Heart right ventricle (tissue), 16 donors: ENCODE measurements around the gene ADGRL4. TPM values are rescaled to one million over a fixed set of nuclear protein-coding genes. Genes with fewer than 3 reads are reported as not detected.

ENCODE experiments used
- ATAC-seq, 8 donors: fragments of 200-7000 bp; cut with Tn5 transposase; one replicate each; pipeline ENCODE4 v1.9.1; 2020; ENCODE audit warnings: mild to moderate bottlenecking in 8 of 8, moderate library complexity in 8 of 8, moderate number of reproducible peaks in 1 of 8
- DNase-seq, 2 donors: peaks; one replicate each; pipeline ENCODE4 v3.0.0-alpha.2; 2020
- H3K27ac ChIP-seq, 10 donors: fragments of 200-600 bp; sonication (generic) in 2 of 10; one replicate each; pipeline versions ENCODE4 v1.5.0 to v1.8.0; 2020 to 2022; ENCODE audit warnings: mild to moderate bottlenecking in 3 of 10
- H3K27me3 ChIP-seq, 7 donors: fragments of 200-600 bp; one replicate each; pipeline ENCODE4 v1.8.0; 2021 to 2022; ENCODE audit warnings: mild to moderate bottlenecking in 2 of 7
- H3K36me3 ChIP-seq, 9 donors: fragments of 200-600 bp; sonication (generic) in 1 of 9; one replicate each; pipeline versions ENCODE4 v1.5.0 to v1.8.0; 2020 to 2022; ENCODE audit warnings: mild to moderate bottlenecking in 2 of 9
- H3K4me1 ChIP-seq, 9 donors: fragments of 200-600 bp; sonication (generic) in 1 of 9; one replicate each; pipeline versions ENCODE4 v1.5.0 to v1.8.0; 2020 to 2022; ENCODE audit warnings: mild to moderate bottlenecking in 4 of 9
- H3K4me3 ChIP-seq, 10 donors: fragments of 200-600 bp; sonication (generic) in 2 of 10; one replicate each; pipeline versions ENCODE4 v1.5.0 to v1.8.0; 2020 to 2022; ENCODE audit warnings: mild to moderate bottlenecking in 7 of 10, moderate library complexity in 2 of 10
- H3K9me3 ChIP-seq, 11 donors: fragments of 200-600 bp in 10 of 11; sonication (generic) in 2 of 11; one replicate each; pipeline versions ENCODE4 v1.5.0 to v1.8.0; 2013 to 2022; ENCODE audit warnings: mild to moderate bottlenecking in 2 of 11, control low read depth in 1 of 11, moderate library complexity in 1 of 11
- WGBS, 2 donors: extraction: QIAGEN DNeasy Blood & Tissue Kit; methylation state at CpG; one replicate each; pipeline ENCODE4 v1.1.7; 2013; ENCODE audit warnings: inconsistent platforms in 1 of 2; 5-methylcytosine and 5-hydroxymethylcytosine counted together
- intact Hi-C, 10 donors: fragments of 100-400 bp; cut with DNase I; formaldehyde crosslinking; loops; one replicate each; pipeline versions ENCODE4 v1.11.1 to v1.14.2; 2022
- polyA plus RNA-seq, 2 donors: library from polyadenylated mRNA; stranded (reverse); fragments of 200-250 nt; gene quantifications; one replicate each; pipeline ENCODE4 v1.2.3, GENCODE V29; 2013
- total RNA-seq, 10 donors: library from RNA; stranded (reverse); fragmentation: NEBNext Ultra II Directional in 3 of 10; extraction: Animal tissue kit (Norgen Biotek cat#: 25700) in 3 of 10; gene quantifications; one replicate each; pipeline versions ENCODE4 v1.2.1 to v1.2.4, GENCODE V29; 2021 to 2023
- TF ChIP-seq, protein P1 (sequence below), 9 donors: fragments of 200-600 bp; sonication (generic) in 2 of 9; IDR thresholded peaks; one replicate each; pipeline versions ENCODE4 v1.5.0 to v1.8.0; 2021 to 2022; ENCODE audit warnings: antibody characterized with exemption in 9 of 9, mild to moderate bottlenecking in 5 of 9, moderate library complexity in 1 of 9
- donor health status: Arrhythmogenic right ventricular cardiomyopathy.
- donor health status: ischemic (EF 13 %, LVEDD 7.1; RV severe dilation, severe dysfunction).
- donor health status: healthy with polysubstance abuse.
- donor health status: DM: no; HTN: yes; CAD: no.
- donor health status: DM: no; HTN: no; CAD: no.
- donor health status: ischemic (EF 25% LVEDD 6.9; RV normal size, moderate dysfunction).
- donor health status: ischemic (EF 25% LVEDD 5.7; RV mildly dilated, moderate dysfunction).
- donor health status: healthy.
- donor health status: DM: yes; HTN: yes; CAD: no.
- donor health status: Ischemic cardiomyopathy.
- donor health status: ischemic (EF 35%, LVEDD 5.7; RV mildly dilated, moderate dysfunction).
- donor health status: nonischemic (EF 11% LVEDD 7.7; RV severe dilation, severe dysfunction).
- donor health status: DM: yes; HTN: yes; CAD: no.
- donor health status: PGD.
- donor health status: ischemic (EF 29% LVEDD 5.4; RV normal size, mild dysfunction).
- donor health status: nonischemic (EF 23%, LVEDD 6.1; RV moderate dilation, normal function).

ADGRL4 gene
- total and polyA plus RNA-seq, 12 donors = 10.7 to 33.9 (median 17.2) TPM

DNA sequence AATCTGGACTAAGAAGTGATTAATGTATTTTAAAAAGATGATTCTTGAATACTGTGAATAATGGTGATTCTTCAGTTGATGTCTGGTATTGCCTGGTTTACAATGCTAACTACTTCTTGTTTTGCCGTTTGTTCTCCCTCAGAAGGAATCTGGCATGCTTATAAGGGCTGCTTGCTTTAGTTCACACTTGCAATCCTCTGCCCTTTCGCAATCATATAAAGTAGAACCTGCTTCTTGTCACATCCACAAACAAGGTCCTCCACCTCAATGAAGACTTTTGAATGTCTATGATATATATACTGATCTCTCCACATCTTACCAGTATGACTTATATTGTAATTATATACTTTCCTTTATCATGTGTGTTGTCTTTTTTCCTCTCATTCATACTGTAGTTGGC is 92.6 kb downstream of the ADGRL4 start:
- ATAC-seq = no peak
- TF ChIP-seq, protein P1, sequence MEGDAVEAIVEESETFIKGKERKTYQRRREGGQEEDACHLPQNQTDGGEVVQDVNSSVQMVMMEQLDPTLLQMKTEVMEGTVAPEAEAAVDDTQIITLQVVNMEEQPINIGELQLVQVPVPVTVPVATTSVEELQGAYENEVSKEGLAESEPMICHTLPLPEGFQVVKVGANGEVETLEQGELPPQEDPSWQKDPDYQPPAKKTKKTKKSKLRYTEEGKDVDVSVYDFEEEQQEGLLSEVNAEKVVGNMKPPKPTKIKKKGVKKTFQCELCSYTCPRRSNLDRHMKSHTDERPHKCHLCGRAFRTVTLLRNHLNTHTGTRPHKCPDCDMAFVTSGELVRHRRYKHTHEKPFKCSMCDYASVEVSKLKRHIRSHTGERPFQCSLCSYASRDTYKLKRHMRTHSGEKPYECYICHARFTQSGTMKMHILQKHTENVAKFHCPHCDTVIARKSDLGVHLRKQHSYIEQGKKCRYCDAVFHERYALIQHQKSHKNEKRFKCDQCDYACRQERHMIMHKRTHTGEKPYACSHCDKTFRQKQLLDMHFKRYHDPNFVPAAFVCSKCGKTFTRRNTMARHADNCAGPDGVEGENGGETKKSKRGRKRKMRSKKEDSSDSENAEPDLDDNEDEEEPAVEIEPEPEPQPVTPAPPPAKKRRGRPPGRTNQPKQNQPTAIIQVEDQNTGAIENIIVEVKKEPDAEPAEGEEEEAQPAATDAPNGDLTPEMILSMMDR (IDR thresholded peaks at IDR 0.05) = no peak
- Histone ChIP-seq H3K36me3 (peaks cover 0 to 50% (median 0%) of the 10 kb centered on the region in 9 donors), H3K27ac (no peak overlapping the region), H3K9me3 (no peaks in the 10 kb centered on the region), H3K27me3 (no peaks in the 10 kb centered on the region), H3K4me3 (no peak overlapping the region), H3K4me1 (no peaks in the 10 kb centered on the region)
- no peak for DNase-seq
- intact Hi-C loops = no loop called here
- WGBS, 2 donors = 85 to 89% methylated on average over 2 of the region's 2 CpGs

DNA sequence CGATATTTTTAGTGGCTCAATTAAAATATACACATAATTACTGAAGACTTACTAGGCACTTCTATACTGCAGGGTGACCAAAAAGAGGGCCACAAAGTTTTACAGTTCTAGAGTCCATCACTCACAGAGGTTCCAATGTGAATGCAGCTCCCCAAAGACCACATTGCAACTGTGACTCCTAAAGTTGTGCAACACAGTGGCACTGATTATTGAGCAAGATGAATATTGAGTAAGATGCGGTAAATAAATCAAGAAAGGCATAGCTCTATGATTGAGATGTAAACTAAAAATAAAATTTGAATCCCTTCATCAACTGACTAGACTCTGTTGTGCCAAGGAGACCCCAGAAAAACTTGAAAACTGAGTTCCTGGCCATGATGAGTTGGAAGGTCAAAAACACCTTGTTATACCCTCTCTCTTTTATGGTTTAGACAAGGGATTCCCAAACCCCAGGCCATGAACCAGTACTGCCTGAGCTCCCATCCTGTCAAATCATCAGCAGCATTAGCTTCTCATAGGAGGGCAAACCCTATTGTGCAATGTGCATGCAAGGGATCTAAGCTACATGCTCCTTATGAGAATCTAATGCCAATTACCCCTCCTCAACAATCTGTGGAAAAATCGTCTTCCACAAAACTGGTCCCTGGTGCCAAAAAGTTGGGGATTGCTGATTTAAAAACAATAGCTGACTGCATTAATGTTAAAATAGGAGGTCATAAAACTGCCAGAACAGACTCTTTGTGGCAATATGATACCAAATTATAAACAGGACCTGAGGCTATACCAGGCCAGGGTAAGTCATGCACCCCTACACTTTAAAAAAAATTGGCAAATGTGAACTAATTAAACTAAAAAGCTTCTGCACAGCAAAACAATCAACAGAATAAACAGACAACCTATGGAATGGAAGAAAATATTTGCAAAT is 94.3 kb downstream of the ADGRL4 start:
- DNase-seq = no peak
- peaks cover 0 to 33% (median 0%) of the 10 kb centered on the region in 9 donors for H3K36me3 ChIP-seq
- intact Hi-C loops = no loop called here
- no peaks in the 10 kb centered on the region for H3K4me1 ChIP-seq
- no peak overlapping the region for H3K27ac ChIP-seq
- TF ChIP-seq, protein P1 (IDR thresholded peaks at IDR 0.05) = no peak
- no peaks in the 10 kb centered on the region for H3K27me3 ChIP-seq
- H3K4me3 ChIP-seq = no peak overlapping the region
- no peaks in the 10 kb centered on the region for H3K9me3 ChIP-seq
- 80 to 88% methylated on average over 3 of the region's 3 CpGs for WGBS, 2 donors
- ATAC-seq = no peak

DNA sequence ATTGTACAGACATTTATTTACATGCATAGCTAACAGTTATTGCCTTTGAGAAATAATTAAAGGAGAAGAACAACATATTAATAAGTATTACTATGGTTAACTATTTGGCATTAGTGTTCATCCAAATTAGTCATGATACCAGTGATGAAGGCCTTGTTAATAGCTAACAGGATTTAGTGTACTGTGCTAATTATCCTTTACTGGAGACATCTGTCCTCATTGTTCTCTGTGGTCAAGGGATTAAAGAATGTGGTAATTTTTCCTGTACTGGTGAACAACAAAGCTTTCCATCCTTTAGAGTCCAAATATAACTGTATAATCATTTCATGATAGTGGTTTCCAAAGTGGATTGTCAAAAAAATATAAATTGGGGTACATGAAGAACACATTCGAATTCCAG is 103.9 kb downstream of the ADGRL4 start:
- intact Hi-C loops = no loop called here
- Histone ChIP-seq H3K36me3 (peaks cover 0 to 9% (median 0%) of the 10 kb centered on the region in 9 donors), H3K4me1 (no peaks in the 10 kb centered on the region), H3K4me3 (no peak overlapping the region), H3K27ac (no peak overlapping the region), H3K9me3 (no peaks in the 10 kb centered on the region), H3K27me3 (no peaks in the 10 kb centered on the region)
- TF ChIP-seq, protein P1 (IDR thresholded peaks at IDR 0.05) = no peak
- no peak for DNase-seq
- 76 to 84% methylated on average over 1 of the region's 1 CpG for WGBS, 2 donors
- ATAC-seq = no peak

DNA sequence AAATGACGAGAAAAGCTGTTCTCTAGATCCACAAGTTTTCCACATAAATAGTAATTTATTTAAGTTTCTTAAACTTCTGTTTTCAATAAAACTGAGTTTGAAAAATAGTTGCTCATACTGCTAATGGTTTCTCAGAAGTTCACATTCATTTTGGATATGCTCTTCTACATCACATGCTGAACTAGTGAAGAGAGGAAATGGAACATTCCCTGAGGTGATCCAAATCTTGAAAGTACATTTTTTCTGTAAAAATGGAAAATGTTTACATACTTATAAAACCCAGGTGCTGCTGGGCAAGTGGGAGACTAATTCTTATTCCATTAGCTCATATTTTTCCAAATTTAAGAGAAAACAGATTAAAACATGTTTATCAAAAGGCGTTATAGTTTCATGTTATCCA is 111.7 kb downstream of the ADGRL4 start:
- TF ChIP-seq, protein P1 (IDR thresholded peaks at IDR 0.05) = no peak
- Histone ChIP-seq H3K4me3 (no peak overlapping the region), H3K27ac (no peak overlapping the region), H3K36me3 (peaks cover 0 to 26% (median 0%) of the 10 kb centered on the region in 9 donors), H3K27me3 (no peaks in the 10 kb centered on the region), H3K9me3 (no peaks in the 10 kb centered on the region), H3K4me1 (no peaks in the 10 kb centered on the region)
- no peak for ATAC-seq
- WGBS, 2 donors = 85 to 89% methylated on average over 2 of the region's 2 CpGs
- intact Hi-C loops = no loop called here
- DNase-seq = no peak
